ENCODE measurements around the gene VWA2.

- no peak for TF ChIP-seq CTCF (IDR thresholded peaks at IDR 0.05)
- no peak for TF ChIP-seq EZH2 (IDR thresholded peaks at IDR 0.05; ENCODE audit: borderline replicate concordance, insufficient read depth, low read depth, low read length, poor library complexity, severe bottlenecking)
Observed at GRCh38 chr10:114335614-114336013, 96.6 kb downstream of the VWA2 start.

Measured in B cell (primary cell).